Measurements from ENCODE around the gene DTX1.

Gene DTX1

DNA sequence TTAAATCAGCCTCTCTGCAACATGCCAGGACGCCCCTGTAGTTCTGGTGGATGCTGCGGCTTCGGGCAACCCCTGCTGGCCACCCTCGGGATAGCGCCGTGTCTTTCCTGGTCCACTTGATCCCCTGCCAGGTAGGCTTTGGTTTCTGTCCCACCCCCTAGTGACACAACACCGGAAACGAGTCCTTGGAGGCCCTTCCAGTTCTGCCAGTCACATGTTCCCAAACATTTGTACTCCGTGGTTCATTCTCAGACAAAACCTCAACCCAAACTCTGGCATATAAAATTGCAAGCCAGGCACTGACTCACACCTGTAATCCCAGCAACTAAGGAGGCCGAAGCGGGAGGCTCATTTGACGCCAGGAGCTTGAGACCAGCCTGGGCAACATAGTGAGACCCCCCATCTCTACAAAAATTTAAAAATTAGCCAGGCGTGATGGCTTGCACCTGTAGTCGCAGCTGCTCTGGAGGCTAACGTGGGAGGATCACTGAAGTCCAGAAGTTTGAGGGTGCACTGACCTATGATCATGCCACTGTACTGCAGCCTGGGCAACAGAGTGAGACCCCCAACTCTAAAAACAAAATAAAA lies 42.0 kb downstream of the DTX1 start:
- 36 to 40% methylated on average over 15 of the region's 15 CpGs for WGBS, 2 experiments (ENCODE audit: insufficient coverage in 2 of 2)
- H3K36me3 ChIP-seq (ENCODE audit: control insufficient read depth, insufficient read depth, low read length) = no peaks in the 10 kb centered on the region
- no peak overlapping the region for H3K27ac ChIP-seq (ENCODE audit: low read depth, low read length, severe bottlenecking)
- no peaks in the 10 kb centered on the region for H3K9me3 ChIP-seq (ENCODE audit: control insufficient read depth, low read length)
- H3K4me3 ChIP-seq (ENCODE audit: extremely low read depth, insufficient read depth, low read length, poor library complexity, severe bottlenecking) = no peak overlapping the region
- no peaks in the 10 kb centered on the region for H3K4me1 ChIP-seq (ENCODE audit: control insufficient read depth, insufficient read depth, low read length, poor library complexity, severe bottlenecking)

DNA sequence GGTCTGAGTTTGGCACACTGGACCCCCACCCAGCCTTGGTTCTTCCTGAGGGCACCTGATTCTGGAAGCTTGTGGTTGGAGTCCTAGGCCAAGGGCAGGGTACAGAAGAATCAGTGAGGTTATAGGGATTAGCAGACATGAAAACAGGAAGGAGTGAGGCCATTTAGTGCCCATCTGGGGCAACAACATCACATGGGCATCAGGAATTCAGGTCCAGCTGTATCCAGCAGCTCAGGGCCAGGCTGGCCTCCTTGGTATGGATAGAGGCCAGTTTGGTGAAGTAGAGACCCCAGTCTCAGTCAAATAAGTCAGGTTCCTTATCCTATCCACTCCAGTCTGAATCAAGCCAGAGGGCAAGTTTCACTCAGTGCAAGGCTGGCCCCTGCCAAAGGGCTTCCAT lies 42.8 kb downstream of the DTX1 start:
- H3K4me1 ChIP-seq (ENCODE audit: control insufficient read depth, insufficient read depth, low read length, poor library complexity, severe bottlenecking) = no peaks in the 10 kb centered on the region
- no peaks in the 10 kb centered on the region for H3K36me3 ChIP-seq (ENCODE audit: control insufficient read depth, insufficient read depth, low read length)
- no peak overlapping the region for H3K27ac ChIP-seq (ENCODE audit: low read depth, low read length, severe bottlenecking)
- H3K4me3 ChIP-seq (ENCODE audit: extremely low read depth, insufficient read depth, low read length, poor library complexity, severe bottlenecking) = no peak overlapping the region
- H3K9me3 ChIP-seq (ENCODE audit: control insufficient read depth, low read length) = no peaks in the 10 kb centered on the region

DNA sequence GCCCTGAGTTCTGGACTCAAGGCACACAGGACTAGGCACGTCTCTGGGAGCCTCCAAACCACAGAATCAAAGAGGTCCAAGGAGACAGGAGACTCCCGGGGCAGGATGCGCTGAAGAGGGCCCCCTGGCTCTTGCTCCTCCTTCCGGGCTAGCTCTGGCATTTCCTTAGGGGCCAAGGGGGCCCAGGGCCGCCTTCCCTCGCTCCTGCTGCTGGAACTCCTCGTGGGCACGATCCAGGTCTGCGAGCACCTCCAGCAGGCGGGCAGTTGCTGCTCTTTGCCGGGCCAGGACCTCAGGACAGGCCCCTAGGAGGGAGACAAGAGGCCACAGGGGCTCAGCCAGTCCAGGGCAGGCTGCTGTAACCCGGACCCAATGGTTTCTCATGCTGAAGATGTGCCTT lies 43.2 kb downstream of the DTX1 start:
- H3K9me3 ChIP-seq (ENCODE audit: control insufficient read depth, low read length) = no peaks in the 10 kb centered on the region
- no peak overlapping the region for H3K4me3 ChIP-seq (ENCODE audit: extremely low read depth, insufficient read depth, low read length, poor library complexity, severe bottlenecking)
- H3K36me3 ChIP-seq (ENCODE audit: control insufficient read depth, insufficient read depth, low read length) = no peaks in the 10 kb centered on the region
- H3K4me1 ChIP-seq (ENCODE audit: control insufficient read depth, insufficient read depth, low read length, poor library complexity, severe bottlenecking) = no peaks in the 10 kb centered on the region
- 76 to 84% methylated on average over 11 of the region's 12 CpGs for WGBS, 2 experiments (ENCODE audit: insufficient coverage in 2 of 2)
- no peak overlapping the region for H3K27ac ChIP-seq (ENCODE audit: low read depth, low read length, severe bottlenecking)

DNA sequence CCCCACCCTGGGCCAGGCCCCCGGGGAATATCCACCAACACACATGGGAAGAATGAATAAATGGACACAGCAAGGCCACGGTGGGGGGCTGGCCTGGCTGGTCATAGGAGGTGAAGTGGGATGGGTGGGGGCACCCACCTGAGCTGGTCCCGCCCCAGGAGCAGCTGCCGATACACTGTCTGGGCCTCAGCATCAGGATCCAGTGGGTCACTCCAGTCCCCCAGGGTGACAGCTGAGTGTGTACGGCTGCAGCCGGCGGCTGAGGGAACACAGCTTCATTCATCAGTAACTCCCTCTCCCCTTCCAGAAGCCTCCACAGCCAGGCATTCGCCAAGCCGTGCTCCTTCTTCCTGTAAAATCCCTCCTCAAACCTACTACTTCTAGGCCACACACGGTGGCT lies 45.2 kb downstream of the DTX1 start:
- Histone ChIP-seq H3K27ac (ENCODE audit: low read depth, low read length, severe bottlenecking) (no peak overlapping the region), H3K4me1 (ENCODE audit: control insufficient read depth, insufficient read depth, low read length, poor library complexity, severe bottlenecking) (no peaks in the 10 kb centered on the region), H3K4me3 (ENCODE audit: extremely low read depth, insufficient read depth, low read length, poor library complexity, severe bottlenecking) (no peak overlapping the region), H3K36me3 (ENCODE audit: control insufficient read depth, insufficient read depth, low read length) (no peaks in the 10 kb centered on the region), H3K9me3 (ENCODE audit: control insufficient read depth, low read length) (no peaks in the 10 kb centered on the region)
- WGBS, 2 experiments (ENCODE audit: insufficient coverage in 2 of 2) = 87 to 89% methylated on average over 9 to 10 of the region's 10 CpGs

DNA sequence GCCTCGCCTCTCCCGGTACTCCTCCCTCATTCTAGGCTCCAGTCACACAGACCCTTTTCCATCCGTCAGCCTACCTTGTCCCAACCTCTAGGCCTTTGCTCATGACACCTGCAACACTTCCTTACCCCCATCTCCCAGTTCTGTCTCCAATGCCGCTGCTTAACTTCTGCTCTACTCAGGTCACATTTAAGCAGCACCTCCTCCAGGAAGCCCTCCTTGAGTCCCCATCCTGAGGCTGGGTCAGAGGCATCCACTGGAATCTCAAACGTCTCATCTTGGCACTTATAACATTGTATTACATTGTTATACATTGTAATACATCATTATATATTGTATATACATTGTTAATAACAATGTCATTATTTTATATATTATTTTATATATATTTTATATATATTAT lies 46.3 kb downstream of the DTX1 start:
- H3K4me3 ChIP-seq (ENCODE audit: extremely low read depth, insufficient read depth, low read length, poor library complexity, severe bottlenecking) = no peak overlapping the region
- H3K27ac ChIP-seq (ENCODE audit: low read depth, low read length, severe bottlenecking) = no peak overlapping the region
- 90% methylated on average over 2 to 4 of the region's 5 CpGs for WGBS, 2 experiments (ENCODE audit: insufficient coverage in 2 of 2)
- no peaks in the 10 kb centered on the region for H3K36me3 ChIP-seq (ENCODE audit: control insufficient read depth, insufficient read depth, low read length)
- H3K9me3 ChIP-seq (ENCODE audit: control insufficient read depth, low read length) = no peaks in the 10 kb centered on the region
- H3K4me1 ChIP-seq (ENCODE audit: control insufficient read depth, insufficient read depth, low read length, poor library complexity, severe bottlenecking) = no peaks in the 10 kb centered on the region

DNA sequence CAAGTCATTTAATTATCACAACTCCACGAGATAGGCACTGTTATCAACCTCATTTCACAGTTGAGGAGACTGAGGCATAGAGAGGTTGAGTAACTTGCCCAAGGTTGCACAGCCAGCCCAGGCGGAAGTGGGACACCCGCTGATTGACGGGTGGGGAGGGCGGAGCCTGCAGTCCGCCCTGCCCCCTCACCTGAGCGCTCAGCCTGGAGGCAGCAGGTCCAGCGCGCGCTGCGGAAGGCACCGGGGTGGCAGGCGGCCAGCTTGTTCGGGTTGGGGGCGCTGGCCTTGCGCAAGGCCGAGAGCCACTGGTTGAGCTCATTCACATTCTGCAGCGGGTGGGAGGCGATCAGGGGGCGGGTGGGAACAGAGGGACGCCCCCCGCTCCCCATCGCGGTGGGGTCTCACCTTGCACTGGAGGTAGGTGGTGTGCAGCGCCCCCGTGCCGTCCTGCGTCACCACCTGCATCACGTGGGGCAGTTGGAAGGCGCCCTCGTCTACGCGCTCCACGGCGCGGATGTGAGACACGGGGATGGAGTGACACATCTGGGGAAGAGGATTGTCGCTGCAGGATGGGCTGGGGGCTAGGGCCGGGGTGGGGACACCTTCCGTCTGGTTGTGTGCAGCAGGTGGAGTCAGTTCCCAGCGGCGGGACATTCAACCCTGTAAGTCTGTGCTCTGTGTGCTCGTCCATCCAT lies 47.4 kb downstream of the DTX1 start:
- Histone ChIP-seq H3K36me3 (ENCODE audit: control insufficient read depth, insufficient read depth, low read length) (no peaks in the 10 kb centered on the region), H3K27ac (ENCODE audit: low read depth, low read length, severe bottlenecking) (no peak overlapping the region), H3K4me1 (ENCODE audit: control insufficient read depth, insufficient read depth, low read length, poor library complexity, severe bottlenecking) (no peaks in the 10 kb centered on the region), H3K9me3 (ENCODE audit: control insufficient read depth, low read length) (no peaks in the 10 kb centered on the region), H3K4me3 (ENCODE audit: extremely low read depth, insufficient read depth, low read length, poor library complexity, severe bottlenecking) (no peak overlapping the region)
- WGBS, 2 experiments (ENCODE audit: insufficient coverage in 2 of 2) = 7 to 9% methylated on average over 30 to 39 of the region's 43 CpGs

DNA sequence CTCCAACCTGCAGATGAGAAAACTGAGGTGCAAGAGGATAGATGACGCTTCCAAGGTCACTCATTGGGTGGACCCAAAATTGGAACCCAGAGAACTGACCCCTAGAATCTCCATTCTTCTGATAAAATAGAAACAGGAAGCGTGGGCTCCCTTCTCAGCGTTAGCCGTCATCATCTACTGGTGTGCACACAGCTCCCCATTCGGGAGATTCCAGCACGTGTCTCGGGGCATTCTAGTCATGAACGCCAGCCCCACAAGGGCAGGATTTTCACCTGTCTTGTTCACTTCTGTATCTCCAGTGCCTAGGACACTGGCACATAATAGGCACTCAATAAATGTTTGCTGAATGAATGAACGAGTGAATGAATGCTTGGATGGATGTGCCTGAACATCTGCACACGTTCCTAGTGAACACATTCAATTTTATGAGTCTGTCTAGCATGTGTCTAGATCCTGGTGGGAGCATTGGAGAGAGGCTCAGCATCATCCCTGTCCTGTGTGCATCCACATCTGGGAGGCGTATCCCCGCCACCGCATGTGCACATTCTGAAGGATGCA lies 48.5 kb downstream of the DTX1 start:
- WGBS, 2 experiments (ENCODE audit: insufficient coverage in 2 of 2) = 92 to 95% methylated on average over 8 to 13 of the region's 13 CpGs
- Histone ChIP-seq H3K27ac (ENCODE audit: low read depth, low read length, severe bottlenecking) (no peak overlapping the region), H3K36me3 (ENCODE audit: control insufficient read depth, insufficient read depth, low read length) (no peaks in the 10 kb centered on the region), H3K4me3 (ENCODE audit: extremely low read depth, insufficient read depth, low read length, poor library complexity, severe bottlenecking) (no peak overlapping the region), H3K9me3 (ENCODE audit: control insufficient read depth, low read length) (no peaks in the 10 kb centered on the region), H3K4me1 (ENCODE audit: control insufficient read depth, insufficient read depth, low read length, poor library complexity, severe bottlenecking) (no peaks in the 10 kb centered on the region)

DNA sequence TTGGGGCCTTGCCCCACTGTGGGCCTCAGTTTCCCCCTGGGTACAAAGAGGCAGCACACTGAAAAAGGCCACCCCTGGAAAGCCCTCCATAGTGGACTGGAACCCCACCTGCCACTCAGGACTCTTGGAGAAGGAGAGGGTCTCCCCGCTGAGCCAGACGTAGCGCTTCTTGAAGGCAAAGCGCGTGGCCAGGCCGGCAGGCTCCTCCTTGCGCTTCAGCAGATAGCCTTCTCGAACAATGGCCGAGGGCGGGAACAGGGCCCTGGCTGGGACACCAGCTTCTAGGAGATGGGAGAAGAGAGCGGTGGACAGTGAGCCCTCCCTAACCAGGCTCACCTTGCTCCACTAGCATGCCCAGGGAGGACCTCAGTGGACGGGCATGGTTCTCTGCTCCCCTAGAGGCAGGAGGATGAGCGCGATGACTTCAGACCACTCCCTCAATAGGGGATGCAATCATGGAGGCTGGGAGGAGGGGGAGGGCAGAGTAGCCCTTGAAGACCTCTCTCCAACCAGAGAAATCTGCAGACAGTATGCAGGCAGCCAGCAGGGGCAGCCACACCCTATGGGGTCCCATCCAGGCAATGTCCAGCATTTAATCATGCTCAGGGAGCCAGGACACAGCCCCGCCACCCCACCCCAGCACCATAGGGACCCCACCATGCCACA lies 49.2 kb downstream of the DTX1 start:
- H3K9me3 ChIP-seq (ENCODE audit: control insufficient read depth, low read length) = no peaks in the 10 kb centered on the region
- H3K36me3 ChIP-seq (ENCODE audit: control insufficient read depth, insufficient read depth, low read length) = no peaks in the 10 kb centered on the region
- no peak overlapping the region for H3K4me3 ChIP-seq (ENCODE audit: extremely low read depth, insufficient read depth, low read length, poor library complexity, severe bottlenecking)
- no peaks in the 10 kb centered on the region for H3K4me1 ChIP-seq (ENCODE audit: control insufficient read depth, insufficient read depth, low read length, poor library complexity, severe bottlenecking)
- H3K27ac ChIP-seq (ENCODE audit: low read depth, low read length, severe bottlenecking) = no peak overlapping the region
- WGBS, 2 experiments (ENCODE audit: insufficient coverage in 2 of 2) = 79 to 96% methylated on average over 8 to 9 of the region's 15 CpGs

DNA sequence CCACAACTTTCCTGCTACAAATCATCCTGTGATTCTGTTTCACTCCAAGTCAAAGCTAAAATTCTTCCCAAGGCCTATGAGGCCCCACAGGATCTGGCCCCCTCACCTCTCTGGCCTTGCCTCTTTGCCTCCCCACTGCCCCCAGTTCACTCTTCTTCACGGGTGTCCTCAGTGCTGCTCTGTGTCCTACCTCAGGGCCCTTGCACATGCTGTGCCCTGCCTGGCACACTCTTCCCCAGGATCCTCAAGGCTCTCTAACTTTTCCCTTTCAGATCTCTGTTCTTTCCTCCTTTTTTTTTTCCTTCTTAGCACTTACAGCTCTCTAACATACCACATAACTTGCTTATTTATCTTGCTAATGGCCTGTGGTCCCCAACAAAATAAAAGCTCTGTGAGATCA lies 49.8 kb downstream of the DTX1 start:
- Histone ChIP-seq H3K4me1 (ENCODE audit: control insufficient read depth, insufficient read depth, low read length, poor library complexity, severe bottlenecking) (no peaks in the 10 kb centered on the region), H3K9me3 (ENCODE audit: control insufficient read depth, low read length) (no peaks in the 10 kb centered on the region), H3K4me3 (ENCODE audit: extremely low read depth, insufficient read depth, low read length, poor library complexity, severe bottlenecking) (no peak overlapping the region), H3K36me3 (ENCODE audit: control insufficient read depth, insufficient read depth, low read length) (no peaks in the 10 kb centered on the region), H3K27ac (ENCODE audit: low read depth, low read length, severe bottlenecking) (no peak overlapping the region)
- 70 to 81% methylated on average over 1 of the region's 1 CpG for WGBS, 2 experiments (ENCODE audit: insufficient coverage in 2 of 2)

DNA sequence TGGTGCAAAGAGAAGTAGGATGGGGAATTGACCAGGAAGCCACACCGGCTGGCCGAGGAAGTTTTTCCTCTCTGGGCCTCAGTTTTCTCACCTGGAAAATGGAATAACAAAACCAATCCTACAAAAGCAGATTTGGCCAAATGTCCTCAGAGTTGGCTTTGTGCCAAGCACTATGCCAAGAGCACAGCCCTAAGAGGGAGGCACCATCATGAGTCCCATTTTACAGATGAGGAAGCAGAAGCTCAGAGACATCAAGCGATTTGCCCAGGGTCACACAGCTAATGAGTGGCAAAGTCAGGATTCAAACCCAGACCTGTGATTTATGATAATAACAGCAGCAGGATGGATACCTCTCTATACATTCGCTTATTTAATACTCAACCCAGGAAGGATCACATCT lies 51.8 kb downstream of the DTX1 start:
- WGBS, 2 experiments (ENCODE audit: insufficient coverage in 2 of 2) = 96% methylated on average over 3 of the region's 4 CpGs; no CpG with 5 or more reads in 1 of the 2 experiments
- no peaks in the 10 kb centered on the region for H3K36me3 ChIP-seq (ENCODE audit: control insufficient read depth, insufficient read depth, low read length)
- no peak overlapping the region for H3K4me3 ChIP-seq (ENCODE audit: extremely low read depth, insufficient read depth, low read length, poor library complexity, severe bottlenecking)
- no peak overlapping the region for H3K27ac ChIP-seq (ENCODE audit: low read depth, low read length, severe bottlenecking)
- H3K4me1 ChIP-seq (ENCODE audit: control insufficient read depth, insufficient read depth, low read length, poor library complexity, severe bottlenecking) = no peaks in the 10 kb centered on the region
- H3K9me3 ChIP-seq (ENCODE audit: control insufficient read depth, low read length) = no peaks in the 10 kb centered on the region

DNA sequence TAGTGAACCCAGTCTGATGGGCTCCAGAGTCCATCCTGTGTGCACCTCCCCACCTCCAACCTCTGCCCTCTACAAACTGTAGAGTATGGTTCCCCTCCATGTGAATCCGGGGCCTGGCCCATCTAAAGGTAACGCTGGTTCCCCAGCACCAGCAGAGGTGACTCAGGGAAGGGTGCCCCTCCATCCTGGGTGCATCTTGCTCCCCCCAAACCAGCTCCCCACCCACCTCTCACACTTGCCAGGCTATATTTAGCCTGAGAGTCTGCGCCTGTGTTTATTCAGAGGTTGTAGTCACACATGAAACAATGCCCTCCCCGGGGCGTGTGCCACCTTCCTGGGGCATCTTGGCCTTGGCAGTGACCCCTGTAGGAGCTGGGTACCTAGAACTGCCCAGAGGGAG lies 52.8 kb downstream of the DTX1 start:
- no peaks in the 10 kb centered on the region for H3K36me3 ChIP-seq (ENCODE audit: control insufficient read depth, insufficient read depth, low read length)
- WGBS, 2 experiments (ENCODE audit: insufficient coverage in 2 of 2) = 89 to 100% methylated on average over 2 to 3 of the region's 5 CpGs
- no peak overlapping the region for H3K4me3 ChIP-seq (ENCODE audit: extremely low read depth, insufficient read depth, low read length, poor library complexity, severe bottlenecking)
- no peaks in the 10 kb centered on the region for H3K9me3 ChIP-seq (ENCODE audit: control insufficient read depth, low read length)
- no peaks in the 10 kb centered on the region for H3K4me1 ChIP-seq (ENCODE audit: control insufficient read depth, insufficient read depth, low read length, poor library complexity, severe bottlenecking)
- no peak overlapping the region for H3K27ac ChIP-seq (ENCODE audit: low read depth, low read length, severe bottlenecking)
